ENCODE data around the gene TPRG1L.
A peak's percentile ranks its signal among the peaks of the same experiment; 100 is the strongest.
"Not testable (repeated sequence)": the region's sequence is repeated elsewhere in the genome, so short reads cannot be mapped to it uniquely, and the experiment has no call there.

The TPRG1L gene

DNA sequence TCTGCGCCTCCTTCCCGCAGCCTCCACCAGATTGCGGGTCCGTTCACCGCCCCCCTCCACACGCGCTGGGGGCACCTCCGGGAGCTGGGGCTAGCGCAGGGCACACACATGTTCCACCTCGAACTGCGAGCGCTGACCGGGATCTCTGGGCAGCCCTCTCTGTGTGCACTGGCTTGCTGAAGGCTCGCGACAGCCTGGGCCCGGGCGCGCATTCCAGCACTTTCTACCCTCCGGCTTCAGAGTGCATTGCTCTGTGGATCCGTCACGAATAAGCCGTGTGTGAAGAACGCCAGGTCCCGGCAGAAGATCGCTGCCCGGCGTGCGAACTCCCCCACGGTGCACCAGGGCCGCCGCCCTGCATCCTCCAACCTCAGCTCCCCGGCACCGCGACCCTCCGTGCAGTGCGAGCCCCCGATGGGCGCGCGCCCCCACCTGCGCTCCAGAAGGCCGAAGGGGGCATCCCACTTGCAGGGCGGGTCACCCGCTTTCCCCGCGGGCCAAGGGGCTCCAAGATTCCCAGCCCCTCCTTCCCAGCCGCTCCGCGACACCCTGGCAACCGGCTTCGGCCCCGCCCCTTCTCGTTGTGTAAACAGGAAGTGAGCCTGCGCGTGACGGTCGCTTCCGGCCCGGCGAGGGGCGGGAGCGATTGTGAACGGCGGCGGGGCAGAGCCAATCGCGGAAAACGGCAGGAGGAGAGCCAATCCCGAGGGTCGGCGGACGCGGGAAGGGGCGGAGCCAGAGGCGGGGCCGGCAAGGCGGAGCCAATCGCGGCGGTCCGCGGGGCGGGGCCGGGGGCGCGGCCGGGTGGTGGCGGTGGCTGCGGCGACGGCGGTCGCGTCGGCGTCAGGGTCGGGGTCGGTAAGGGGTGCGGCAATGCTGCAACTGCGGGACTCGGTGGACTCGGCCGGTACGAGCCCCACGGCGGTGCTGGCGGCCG, at the start of gene TPRG1L:
Gene TPRG1L (plus strand): TSS at position 816 of the 937 bp plus-strand sequence. CDS start 58 bp downstream, at position 874.
- peak; percentile 99 for DNase-seq

DNA sequence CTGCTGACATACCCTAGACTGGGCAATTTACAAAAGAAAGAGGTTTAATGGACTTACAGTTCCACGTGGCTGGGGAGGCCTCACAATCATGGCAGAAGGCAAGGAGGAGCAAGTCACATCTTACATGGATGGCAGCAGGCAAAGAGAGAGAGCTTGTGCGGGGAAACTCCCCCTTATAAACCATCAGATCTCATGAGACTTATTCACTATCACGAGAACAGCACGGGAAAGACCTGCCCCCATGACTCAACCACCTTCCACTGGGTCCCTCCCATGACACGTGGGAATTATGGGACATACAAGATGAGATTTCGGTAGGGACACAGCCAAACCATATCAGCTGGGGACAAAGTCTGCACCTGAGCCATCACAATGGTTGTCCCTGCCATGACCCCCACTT, 49.3 kb upstream of the TPRG1L start:
- not testable (repeated sequence) for DNase-seq

DNA sequence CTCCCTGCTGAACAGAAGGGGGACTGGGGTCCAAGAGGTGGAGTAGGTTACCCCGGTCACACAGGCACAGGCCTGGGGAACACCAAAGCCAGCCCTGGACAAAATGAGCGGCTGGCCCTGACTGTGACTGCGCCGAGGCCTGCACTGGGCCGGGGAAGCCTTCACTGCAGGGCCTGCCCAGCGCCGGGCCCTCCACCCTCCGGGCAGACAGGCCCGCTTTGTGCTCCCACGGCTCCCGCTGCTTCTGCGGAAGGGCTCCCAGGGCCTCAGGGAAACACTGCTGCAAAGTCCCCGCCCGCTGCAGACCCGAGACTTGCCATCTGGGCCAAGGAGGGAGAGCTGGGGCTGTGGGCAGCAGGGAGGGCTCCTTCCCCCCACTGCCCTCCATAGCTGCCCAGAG, 48.8 kb upstream of the TPRG1L start:
- DNase-seq = no peak

GRCh38 chr1:3577300-3577699, 47.5 kb upstream of the TPRG1L start:
- DNase-seq = no peak

GRCh38 chr1:3577711-3578432, 46.9 kb upstream of the TPRG1L start:
- no peak for DNase-seq

GRCh38 chr1:3578433-3578805, 46.4 kb upstream of the TPRG1L start:
- no peak for DNase-seq

DNA sequence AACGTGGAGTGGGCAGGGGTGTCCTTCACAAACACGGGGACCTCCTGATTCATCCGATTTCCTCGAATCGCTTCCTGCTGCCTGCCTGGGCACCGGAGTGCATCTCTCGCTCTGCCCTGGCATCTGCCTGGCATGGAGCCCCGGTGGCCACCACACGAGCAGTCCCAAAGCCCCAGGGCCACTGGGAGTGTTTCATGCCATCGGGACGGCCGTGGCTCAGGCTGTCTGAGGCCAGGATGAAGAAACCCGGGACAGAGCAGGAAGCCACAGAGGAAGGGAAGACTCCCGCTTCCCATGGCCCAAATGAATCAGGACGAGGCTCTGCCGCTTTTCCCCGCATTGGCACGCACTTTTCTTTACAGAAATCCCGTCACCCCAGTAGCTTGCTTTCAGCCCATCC, 45.9 kb upstream of the TPRG1L start:
- DNase-seq = no peak

DNA sequence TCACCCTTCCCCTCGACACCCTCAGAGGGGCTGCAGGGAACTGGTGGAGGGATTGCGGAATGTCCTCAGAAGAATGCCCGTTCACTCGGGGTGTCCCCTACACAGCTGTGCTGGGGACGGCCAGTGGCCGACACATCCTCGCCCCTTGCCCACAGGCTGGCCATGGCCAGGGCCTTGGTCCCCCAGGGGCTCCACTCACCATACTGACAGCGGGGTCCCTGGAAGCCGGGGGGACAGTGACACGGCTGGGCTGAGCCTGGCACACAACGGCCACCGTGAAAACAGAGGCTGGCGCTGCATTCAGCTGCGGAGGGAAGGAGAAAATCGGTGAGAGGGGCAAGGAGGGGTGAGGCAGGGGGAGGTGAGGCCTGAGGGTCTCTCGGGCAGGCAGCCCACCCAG, 45.2 kb upstream of the TPRG1L start:
- DNase-seq = no peak

DNA sequence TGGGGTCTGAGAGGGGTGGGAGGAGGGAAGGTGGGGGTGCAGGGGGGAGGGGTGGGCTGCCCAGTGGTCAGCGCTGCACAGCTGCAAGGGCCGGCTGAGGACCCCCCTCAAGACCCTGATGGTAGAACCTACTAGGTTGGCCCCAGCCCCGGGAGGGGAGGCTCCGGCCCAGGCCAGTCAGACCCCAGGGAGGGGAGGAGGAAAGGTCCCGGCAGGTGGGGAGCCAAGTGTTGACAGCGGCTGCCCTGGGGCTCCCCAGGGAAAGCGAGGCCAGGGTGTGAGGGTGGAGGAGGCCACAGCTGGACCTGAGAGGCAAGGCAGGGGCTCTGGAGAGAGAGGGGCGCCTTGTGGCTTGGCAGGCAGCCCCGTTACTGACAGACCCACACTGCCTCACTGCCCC, 44.6 kb upstream of the TPRG1L start:
- DNase-seq = no peak

DNA sequence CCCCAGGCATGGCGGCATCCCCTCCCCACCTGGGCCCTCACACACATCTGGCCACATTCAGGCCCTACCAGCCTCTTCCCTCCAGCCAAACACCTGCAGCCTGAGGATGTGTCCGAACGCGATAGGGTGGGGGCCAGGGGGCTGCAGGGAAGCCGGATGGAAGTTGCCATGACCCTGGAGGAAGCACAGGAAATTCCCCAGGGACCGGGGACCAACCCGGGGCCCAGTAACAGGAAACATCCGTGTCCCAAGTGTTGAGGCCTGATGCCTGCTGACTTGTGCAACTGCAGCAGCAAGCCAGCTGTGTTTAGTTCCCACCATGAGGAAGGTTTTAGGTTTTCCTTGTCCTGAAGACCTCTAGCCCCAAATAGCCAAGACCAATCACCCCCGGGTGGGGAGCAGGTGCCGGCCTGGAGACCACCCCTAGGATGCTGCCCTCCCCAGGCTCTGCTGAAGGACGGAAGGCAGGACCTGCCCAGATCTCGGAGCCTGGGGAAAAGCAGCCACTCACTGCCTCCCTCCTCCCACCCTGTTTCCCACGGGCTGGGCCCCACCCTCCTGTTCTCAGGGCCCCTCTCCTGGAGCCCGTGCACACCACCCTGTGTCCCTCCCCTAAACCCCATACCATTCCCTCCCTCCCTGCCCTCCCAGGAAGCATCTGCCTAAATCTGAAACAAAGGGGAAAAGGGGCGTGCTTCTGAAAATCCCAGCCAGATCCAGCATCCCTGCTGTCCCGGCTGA, 43.3 kb upstream of the TPRG1L start:
- no peak for DNase-seq

DNA sequence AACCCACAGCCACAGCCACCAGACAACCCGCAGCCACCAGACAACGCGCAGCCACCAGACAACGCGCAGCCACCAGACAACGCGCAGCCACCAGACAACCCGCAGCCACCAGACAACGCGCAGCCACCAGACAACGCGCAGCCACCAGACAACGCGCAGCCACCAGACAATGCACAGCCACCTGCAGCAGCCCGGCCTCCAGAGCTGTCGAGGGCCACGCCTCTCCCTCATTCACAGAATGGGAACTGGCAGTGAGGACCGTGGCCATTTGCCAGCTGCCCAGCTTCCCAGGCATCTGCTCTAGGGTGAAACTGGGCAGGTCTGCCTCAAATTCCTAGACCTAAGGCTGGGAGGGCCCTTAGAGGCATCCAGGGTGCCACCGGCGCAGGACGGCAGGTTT, 41.1 kb upstream of the TPRG1L start:
- DNase-seq = not testable (repeated sequence)

DNA sequence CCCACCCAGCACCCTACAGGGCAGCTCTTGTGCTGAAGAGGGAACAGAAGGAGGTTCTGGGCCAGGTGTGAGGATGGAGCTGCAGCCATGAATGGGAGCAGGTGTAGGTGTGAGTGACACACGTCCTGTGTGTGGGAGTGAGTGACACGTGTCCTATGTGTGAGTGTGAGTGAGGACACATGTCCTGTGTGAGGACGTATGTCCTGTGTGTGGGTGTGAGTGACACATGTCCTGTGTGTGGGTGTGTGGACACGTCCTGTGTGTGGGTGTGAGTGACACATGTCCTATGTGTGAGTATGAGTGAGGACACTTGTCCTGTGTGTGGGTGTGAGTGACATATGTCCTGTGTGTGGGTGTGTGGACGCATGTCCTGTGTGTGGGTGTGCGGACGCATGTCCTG, 39.9 kb upstream of the TPRG1L start:
- DNase-seq = peak; percentile 18 to 33 (median 19)

DNA sequence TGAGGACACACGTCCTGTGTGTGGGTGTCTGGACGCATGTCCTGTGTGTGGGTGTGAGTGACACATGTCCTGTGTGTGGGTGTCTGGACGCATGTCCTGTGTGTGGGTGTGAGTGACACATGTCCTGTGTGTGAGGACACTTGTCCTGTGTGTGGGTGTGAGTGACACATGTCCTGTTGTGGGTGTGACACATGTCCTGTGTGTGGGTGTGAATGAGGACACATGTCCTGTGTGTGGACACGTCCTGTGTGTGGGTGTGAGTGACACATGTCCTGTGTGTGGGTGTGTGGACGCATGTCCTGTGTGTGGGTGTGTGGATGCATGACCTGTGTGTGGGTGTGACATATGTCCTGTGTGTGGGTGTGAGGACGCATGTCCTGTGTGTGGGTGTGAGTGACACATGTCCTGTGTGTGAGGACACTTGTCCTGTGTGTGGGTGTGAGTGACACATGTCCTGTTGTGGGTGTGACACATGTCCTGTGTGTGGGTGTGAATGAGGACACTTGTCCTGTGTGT, 39.4 kb upstream of the TPRG1L start:
- not testable (repeated sequence) for DNase-seq

GRCh38 chr1:3585940-3586568, 38.8 kb upstream of the TPRG1L start:
- DNase-seq = no peak

DNA sequence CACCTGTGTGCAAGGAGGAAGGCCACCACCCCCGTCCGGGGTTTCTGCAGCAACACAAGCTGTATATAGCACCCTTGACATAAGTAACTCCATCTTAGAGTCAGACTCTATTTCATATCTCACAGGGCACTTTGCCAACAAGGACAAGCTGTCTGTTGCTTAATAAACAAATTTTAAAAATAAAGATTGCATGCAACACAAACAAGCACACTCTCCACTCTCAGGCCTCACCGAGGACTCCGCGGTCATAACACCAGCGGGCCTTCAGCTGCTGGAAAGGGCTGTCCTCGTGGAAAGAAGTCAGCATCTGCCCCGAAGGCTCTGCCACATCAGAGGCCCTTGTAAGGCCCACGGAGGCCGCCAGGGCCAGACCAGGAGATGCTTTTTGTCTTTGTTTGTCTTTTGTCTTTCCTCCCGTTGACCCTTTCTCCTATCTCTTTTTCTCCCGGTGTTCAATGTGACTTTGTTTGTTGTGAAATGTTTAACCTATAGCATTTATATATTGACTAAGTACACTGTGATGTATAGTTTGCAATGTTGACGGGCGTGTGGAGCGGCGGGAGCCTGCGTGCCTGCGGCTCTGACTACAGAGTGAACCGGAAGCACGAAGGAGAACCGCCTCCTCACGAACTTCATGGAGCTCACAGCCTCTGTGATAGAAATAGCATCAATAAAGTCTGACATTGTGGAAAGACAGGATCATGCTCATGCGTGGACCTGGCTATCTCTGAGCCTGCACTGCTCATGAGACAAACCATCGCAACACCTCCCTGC, 37.6 kb upstream of the TPRG1L start:
- DNase-seq = no peak

DNA sequence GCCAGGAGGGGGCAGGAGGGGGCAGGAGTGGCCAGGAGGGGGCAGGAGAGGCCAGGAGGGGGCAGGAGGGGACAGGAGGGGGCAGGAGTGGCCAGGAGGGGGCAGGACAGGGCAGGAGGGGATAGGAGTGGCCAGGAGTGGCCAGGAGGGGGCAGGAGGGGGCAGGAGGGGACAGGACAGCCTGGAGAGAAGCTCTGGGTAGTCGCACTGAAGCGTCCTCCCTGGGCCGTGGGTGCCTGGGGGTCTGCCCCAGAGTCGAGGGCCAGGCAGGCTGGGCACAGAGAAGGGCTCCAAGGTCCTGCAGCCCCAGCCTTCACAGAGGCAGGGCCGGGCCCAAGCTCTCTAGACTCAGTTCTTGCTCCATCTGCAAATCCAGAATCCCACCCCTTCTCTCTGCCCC, 36.4 kb upstream of the TPRG1L start:
- DNase-seq = peak in 1 of 3 donors; percentile 37

DNA sequence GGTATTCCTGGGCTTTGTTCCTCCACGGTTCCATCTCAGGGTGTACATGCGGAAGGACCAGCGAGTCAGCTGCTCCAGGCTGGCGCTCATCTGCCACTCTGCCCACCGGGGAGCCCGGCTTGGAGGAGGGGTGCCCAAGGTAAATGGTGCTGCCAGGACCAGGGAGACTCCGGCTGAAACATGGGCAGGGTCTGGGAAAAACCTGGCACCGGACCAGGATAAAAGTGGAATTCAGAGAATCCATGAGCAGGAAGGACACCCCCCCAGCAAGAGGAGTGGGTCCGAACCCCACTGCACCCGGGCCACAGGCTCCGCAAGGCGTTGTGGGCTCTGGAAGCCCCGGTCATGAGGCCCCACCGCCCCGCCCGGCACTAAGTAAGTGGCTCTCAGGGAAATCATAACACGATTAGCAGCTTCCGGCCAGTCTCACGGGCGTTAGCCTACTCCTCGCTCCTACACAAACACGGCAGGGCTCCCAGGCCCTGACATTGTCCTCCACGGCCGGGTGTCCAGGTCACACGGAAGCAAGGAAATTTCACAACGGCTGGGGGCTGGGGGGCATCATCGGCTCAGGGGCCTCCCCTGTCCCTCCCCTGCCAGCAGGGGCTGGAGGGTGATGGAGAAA, 34.6 kb upstream of the TPRG1L start:
- DNase-seq = no peak

GRCh38 chr1:3590951-3591865, 33.6 kb upstream of the TPRG1L start:
- no peak for DNase-seq

DNA sequence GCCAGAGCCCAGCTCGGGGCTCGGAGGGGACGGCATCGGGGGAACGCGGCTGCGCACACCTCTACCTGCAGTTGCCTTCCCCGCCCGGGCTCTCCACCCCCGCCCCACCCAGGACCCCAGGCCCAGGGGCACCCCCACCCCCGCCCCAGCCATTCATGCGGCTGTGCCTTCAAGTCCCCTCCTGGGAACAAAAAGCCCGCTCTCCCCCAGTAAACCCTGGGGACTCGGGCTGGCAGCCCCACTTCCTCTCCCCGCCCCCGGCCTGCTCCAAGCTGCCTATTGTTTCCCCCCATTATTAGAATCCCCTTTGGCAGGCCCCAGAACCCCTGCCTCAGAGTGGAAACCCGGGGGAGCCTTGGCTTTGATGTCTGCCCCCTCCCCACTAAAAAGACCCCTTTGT, 31.5 kb upstream of the TPRG1L start:
- DNase-seq = no peak

GRCh38 chr1:3593745-3594144, 31.1 kb upstream of the TPRG1L start:
- no peak for DNase-seq

Data from suppressor macrophage treated with lipopolysaccharide for 1 hour (primary cell).